SK-N-SH treated with all-trans-retinoic acid at 6 μM for 48 hours (cell line): ENCODE measurements around the gene OGFOD3.

Experiments
- ATAC-seq: fragments of 200-7000 bp; cut with Tn5 transposase; 3 replicates; pipeline ENCODE4 v1.9.1; 2020; ENCODE audit warnings: mild to moderate bottlenecking, moderate library complexity
- BACH2 ChIP-seq: fragments of 250-450 bp; sonication (Bioruptor Pico); IDR thresholded peaks from 2 replicates; pipeline ENCODE4 v1.9.0; 2021; ENCODE audit warnings: mild to moderate bottlenecking, borderline replicate concordance
- CREB5 ChIP-seq: fragments of 250-450 bp; sonication (Bioruptor Pico); IDR thresholded peaks from 2 replicates; pipeline ENCODE4 v1.5.1; 2020; ENCODE audit warnings: low read depth, mild to moderate bottlenecking, moderate library complexity
- CSDC2 ChIP-seq: fragments of 250-450 bp; sonication (Bioruptor Pico); IDR thresholded peaks from 2 replicates; pipeline ENCODE4 v1.5.0; 2020; ENCODE audit warnings: mild to moderate bottlenecking, moderate library complexity
- CSRNP3 ChIP-seq: fragments of 250-450 bp; sonication (Bioruptor Pico); IDR thresholded peaks from 2 replicates; pipeline ENCODE4 v1.5.1; 2021; ENCODE audit warnings: mild to moderate bottlenecking, moderate library complexity
- ESRRG ChIP-seq: fragments of 250-450 bp; sonication (Bioruptor Pico); IDR thresholded peaks from 2 replicates; pipeline ENCODE4 v1.6.1; 2021; ENCODE audit warnings: mild to moderate bottlenecking
- GLIS3 ChIP-seq: fragments of 250-450 bp; sonication (Bioruptor Pico); IDR thresholded peaks from 2 replicates; pipeline ENCODE4 v1.5.0; 2020; ENCODE audit warnings: mild to moderate bottlenecking, moderate library complexity
- ISL1 ChIP-seq: fragments of 250-450 bp; sonication (Bioruptor Pico); IDR thresholded peaks from 2 replicates; pipeline ENCODE4 v2.1.2; 2022; ENCODE audit warnings: mild to moderate bottlenecking, moderate library complexity
- OSR1 ChIP-seq: fragments of 250-450 bp; sonication (Bioruptor Pico); IDR thresholded peaks from 2 replicates; pipeline ENCODE4 v1.8.0; 2022; ENCODE audit warnings: moderate library complexity, mild to moderate bottlenecking, inconsistent platforms
- POU6F1 ChIP-seq: fragments of 250-450 bp; sonication (Bioruptor Pico); IDR thresholded peaks from 2 replicates; pipeline ENCODE4 v1.8.0; 2021; ENCODE audit warnings: low read depth, mild to moderate bottlenecking, moderate library complexity, borderline replicate concordance
- PPARA ChIP-seq: fragments of 250-450 bp; sonication (Bioruptor Pico); IDR thresholded peaks from 2 replicates; pipeline ENCODE4 v1.5.0; 2020; ENCODE audit warnings: mild to moderate bottlenecking, borderline replicate concordance
- RARB ChIP-seq: fragments of 250-450 bp; sonication (Bioruptor Pico); IDR thresholded peaks from 2 replicates; pipeline ENCODE4 v1.8.0; 2021; ENCODE audit warnings: mild to moderate bottlenecking, moderate library complexity
- SNAI2 ChIP-seq: fragments of 250-450 bp; sonication (Bioruptor Pico); IDR thresholded peaks from 2 replicates; pipeline ENCODE4 v1.5.0; 2020; ENCODE audit warnings: mild to moderate bottlenecking, moderate library complexity
- TCF4 ChIP-seq: fragments of 250-450 bp; sonication (Bioruptor Pico); IDR thresholded peaks from 2 replicates; pipeline ENCODE4 v1.8.0; 2021; ENCODE audit warnings: mild to moderate bottlenecking, moderate library complexity, borderline replicate concordance
- TOX ChIP-seq: fragments of 250-450 bp; sonication (Bioruptor Pico); IDR thresholded peaks from 2 replicates; pipeline ENCODE4 v1.8.0; 2021; ENCODE audit warnings: mild to moderate bottlenecking, moderate library complexity, borderline replicate concordance
- TSHZ2 ChIP-seq: fragments of 250-450 bp; sonication (Bioruptor Pico); IDR thresholded peaks from 2 replicates; pipeline ENCODE4 v1.5.0; 2020; ENCODE audit warnings: mild to moderate bottlenecking, moderate library complexity
- ZC3H10 ChIP-seq: fragments of 250-450 bp; sonication (Bioruptor Pico); IDR thresholded peaks from 2 replicates; pipeline ENCODE4 v1.5.1; 2021; ENCODE audit warnings: mild to moderate bottlenecking, moderate library complexity
- ZFP3 ChIP-seq: fragments of 250-450 bp; sonication (Bioruptor Pico); IDR thresholded peaks from 2 replicates; pipeline ENCODE4 v1.5.0; 2020; ENCODE audit warnings: mild to moderate bottlenecking, moderate library complexity
- ZFP30 ChIP-seq: fragments of 450-650 bp; formaldehyde crosslinking; IDR thresholded peaks from 2 replicates; pipeline ENCODE4 v1.5.0; 2022; ENCODE audit warnings: mild to moderate bottlenecking, moderate library complexity
- ZNF565 ChIP-seq: fragments of 450-650 bp; formaldehyde crosslinking; conservative IDR thresholded peaks from 2 replicates; pipeline ENCODE4 v1.5.0; 2020; ENCODE audit warnings: low read depth, mild to moderate bottlenecking, moderate library complexity
- ZNF70 ChIP-seq: fragments of 450-650 bp; formaldehyde crosslinking; IDR thresholded peaks from 2 replicates; pipeline ENCODE4 v1.5.0; 2020; ENCODE audit warnings: mild to moderate bottlenecking, moderate library complexity
- ZNF8 ChIP-seq: fragments of 450-650 bp; formaldehyde crosslinking; IDR thresholded peaks from 2 replicates; pipeline ENCODE4 v1.5.0; 2020; ENCODE audit warnings: mild to moderate bottlenecking, moderate library complexity

The OGFOD3 gene

GRCh38 chr17:82438401-82439193, 20.2 kb upstream of the OGFOD3 start:
- no peak for TF ChIP-seq RARB (CRISPR knock-in tag)
- no peak for TF ChIP-seq GLIS3 (CRISPR knock-in tag)
- no peak for TF ChIP-seq ZNF8 (CRISPR knock-in tag)
- TF ChIP-seq OSR1 (CRISPR knock-in tag): no peak
- TF ChIP-seq SNAI2 (CRISPR knock-in tag): no peak
- TF ChIP-seq TSHZ2 (CRISPR knock-in tag): no peak
- no peak for TF ChIP-seq ZFP3 (CRISPR knock-in tag)
- no peak for TF ChIP-seq CSDC2
- no peak for TF ChIP-seq CSRNP3 (CRISPR knock-in tag)
- TF ChIP-seq TCF4 (CRISPR knock-in tag): no peak
- TF ChIP-seq BACH2: no peak
- no peak for TF ChIP-seq ISL1 (CRISPR knock-in tag)
- TF ChIP-seq ZFP30 (CRISPR knock-in tag): no peak
- no peak for TF ChIP-seq ZC3H10 (CRISPR knock-in tag)
- TF ChIP-seq CREB5 (CRISPR knock-in tag): no peak
- TF ChIP-seq PPARA (CRISPR knock-in tag): no peak
- no peak; the same call in 2 of the 3 replicates for ATAC-seq

- ATAC-seq: no peak
- no peak for TF ChIP-seq ZFP3 (CRISPR knock-in tag)
- TF ChIP-seq ZNF70 (CRISPR knock-in tag): no peak
- TF ChIP-seq ESRRG (CRISPR knock-in tag): no peak
- TF ChIP-seq GLIS3 (CRISPR knock-in tag): no peak
- TF ChIP-seq TSHZ2 (CRISPR knock-in tag): no peak
- no peak for TF ChIP-seq PPARA (CRISPR knock-in tag)
- no peak for TF ChIP-seq POU6F1
- no peak for TF ChIP-seq ZNF565 (CRISPR knock-in tag)
- TF ChIP-seq TOX (CRISPR knock-in tag): no peak
- TF ChIP-seq RARB (CRISPR knock-in tag): no peak
Observed at GRCh38 chr17:82437325-82437668, 18.9 kb upstream of the OGFOD3 start.
